Panc1 (cell line): ENCODE data around the gene HM13.

Experiments
- POLR2AphosphoS5 ChIP-seq: IDR thresholded peaks from 2 replicates; pipeline ENCODE4 v1.6.1; 2012; ENCODE audit warnings: mild to moderate bottlenecking, low read depth, low read length, moderate library complexity
- SIN3A ChIP-seq: IDR thresholded peaks from 2 replicates; pipeline ENCODE4 v1.6.1; 2012; ENCODE audit warnings: low read depth, mild to moderate bottlenecking, low read length, moderate library complexity, borderline replicate concordance; ENCODE audit not compliant: insufficient read depth
- TF ChIP-seq, protein P1 (sequence below): fragments of 450-650 bp; IDR thresholded peaks from 2 replicates; pipeline ENCODE4 v1.5.1; 2017; ENCODE audit warnings: mild to moderate bottlenecking

DNA sequence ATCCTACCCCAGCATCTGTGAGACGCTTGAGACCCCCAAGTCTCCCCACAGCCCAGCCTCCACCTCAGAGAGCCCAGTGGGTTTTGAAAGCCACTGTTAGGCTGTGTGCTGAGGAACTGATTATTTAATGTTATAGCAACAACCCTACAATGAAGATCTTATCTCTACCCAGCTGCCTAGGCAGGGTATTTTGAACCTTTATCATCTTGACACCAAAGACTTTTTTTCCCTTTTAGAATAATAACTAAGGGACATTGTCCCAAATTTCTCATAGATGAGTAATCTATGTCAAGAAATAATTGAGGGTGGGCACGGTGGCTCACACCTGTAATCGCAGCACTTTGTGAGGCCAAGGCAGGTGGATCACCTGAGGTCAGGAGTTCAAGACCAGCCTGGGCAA lies 26.2 kb downstream of the HM13 start:
- TF ChIP-seq POLR2AphosphoS5 (no peak), SIN3A (no peak)
- TF ChIP-seq, protein P1, sequence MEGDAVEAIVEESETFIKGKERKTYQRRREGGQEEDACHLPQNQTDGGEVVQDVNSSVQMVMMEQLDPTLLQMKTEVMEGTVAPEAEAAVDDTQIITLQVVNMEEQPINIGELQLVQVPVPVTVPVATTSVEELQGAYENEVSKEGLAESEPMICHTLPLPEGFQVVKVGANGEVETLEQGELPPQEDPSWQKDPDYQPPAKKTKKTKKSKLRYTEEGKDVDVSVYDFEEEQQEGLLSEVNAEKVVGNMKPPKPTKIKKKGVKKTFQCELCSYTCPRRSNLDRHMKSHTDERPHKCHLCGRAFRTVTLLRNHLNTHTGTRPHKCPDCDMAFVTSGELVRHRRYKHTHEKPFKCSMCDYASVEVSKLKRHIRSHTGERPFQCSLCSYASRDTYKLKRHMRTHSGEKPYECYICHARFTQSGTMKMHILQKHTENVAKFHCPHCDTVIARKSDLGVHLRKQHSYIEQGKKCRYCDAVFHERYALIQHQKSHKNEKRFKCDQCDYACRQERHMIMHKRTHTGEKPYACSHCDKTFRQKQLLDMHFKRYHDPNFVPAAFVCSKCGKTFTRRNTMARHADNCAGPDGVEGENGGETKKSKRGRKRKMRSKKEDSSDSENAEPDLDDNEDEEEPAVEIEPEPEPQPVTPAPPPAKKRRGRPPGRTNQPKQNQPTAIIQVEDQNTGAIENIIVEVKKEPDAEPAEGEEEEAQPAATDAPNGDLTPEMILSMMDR: no peak
